SK-N-SH (cell line): ENCODE data around the gene PRDM8. TPM values are rescaled to one million over a fixed set of nuclear protein-coding genes. Genes with fewer than 3 reads are reported as not detected.

Source experiments
- CTCF ChIA-PET: fragments of 300-600, 350-600 bp; formaldehyde crosslinking; extraction: SDS; loops from one replicate; lab custom pipeline; 2021; lab: Yijun Ruan, JAX
- POLR2A ChIA-PET: fragments of 350-600 bp; sonication (Branson Sonifier 250); formaldehyde crosslinking; extraction: SDS; loops from one replicate; lab custom pipeline; 2020; ENCODE audit warnings: antibody characterized with exemption, inconsistent platforms; lab: Yijun Ruan, JAX
- DNase-seq: peaks from one replicate; pipeline ENCODE4 v3.0.0; 2012
- H2AFZ ChIP-seq: fragments of 200-600 bp; sonication (generic); 2 replicates; pipeline ENCODE4 v1.8.1; 2016; ENCODE audit warnings: antibody characterized with exemption, mild to moderate bottlenecking, low read depth
- H3F3A ChIP-seq: fragments of 200-600 bp; sonication (generic); replicated peaks from 2 replicates; pipeline ENCODE3; 2016; ENCODE audit warnings: antibody characterized with exemption, mild to moderate bottlenecking; ENCODE audit not compliant: insufficient read depth
- H3K27ac ChIP-seq, 2 experiments: fragments of 200-500 bp in 1 of 2; fragments of 200-600 bp in 1 of 2; sonication (Bioruptor generic) in 1 of 2; sonication (generic), shearing (Covaris generic) in 1 of 2; 2 replicates each; pipeline versions ENCODE4 v1.5.1 to v1.6.1; 2014 to 2016; ENCODE audit warnings: low read depth in 2 of 2, inconsistent platforms in 1 of 2, low read length in 1 of 2, mild to moderate bottlenecking in 1 of 2, mixed read lengths in 1 of 2
- H3K27me3 ChIP-seq: fragments of 200-600 bp; sonication (generic), shearing (Covaris generic); 2 replicates; pipeline ENCODE4 v1.6.1; 2016; ENCODE audit warnings: mixed run types; ENCODE audit not compliant: insufficient read depth
- H3K36me3 ChIP-seq, 2 experiments: fragments of 200-500 bp in 1 of 2; fragments of 200-600 bp in 1 of 2; sonication (Bioruptor generic) in 1 of 2; sonication (generic) in 1 of 2; replicated peaks in 1 of 2; 2 replicates each; pipeline versions ENCODE3 to v1.5.1; 2014 to 2016; ENCODE audit warnings: low read length in 1 of 2, mild to moderate bottlenecking in 1 of 2; ENCODE audit not compliant: insufficient read depth in 2 of 2, control insufficient read depth in 1 of 2
- H3K4me1 ChIP-seq, 2 experiments: fragments of 200-500 bp in 1 of 2; fragments of 200-600 bp in 1 of 2; sonication (Bioruptor generic) in 1 of 2; sonication (generic), shearing (Covaris generic) in 1 of 2; 2 replicates each; pipeline versions ENCODE4 v1.5.1 to v1.6.1; 2014 to 2016; ENCODE audit warnings: low read depth in 1 of 2, low read length in 1 of 2, mixed run types in 1 of 2; ENCODE audit not compliant: insufficient read depth in 2 of 2, control insufficient read depth in 1 of 2
- H3K4me2 ChIP-seq: fragments of 200-600 bp; sonication (generic), shearing (Covaris generic); 2 replicates; pipeline ENCODE4 v1.6.1; 2017; ENCODE audit warnings: mixed run types
- H3K4me3 ChIP-seq, 2 experiments: fragments of 200-500 bp in 1 of 2; fragments of 200-600 bp in 1 of 2; sonication (Bioruptor generic) in 1 of 2; sonication (generic), shearing (Covaris generic) in 1 of 2; 2 replicates each; pipeline versions ENCODE4 v1.5.1 to v1.8.1; 2014 to 2016; ENCODE audit warnings: low read depth in 2 of 2, inconsistent platforms in 1 of 2, low read length in 1 of 2, mild to moderate bottlenecking in 1 of 2, mixed read lengths in 1 of 2, moderate library complexity in 1 of 2
- H3K79me2 ChIP-seq: fragments of 200-600 bp; sonication (generic); 2 replicates; pipeline ENCODE4 v1.8.1; 2017; ENCODE audit warnings: mild to moderate bottlenecking; ENCODE audit not compliant: insufficient read depth
- H3K9ac ChIP-seq: fragments of 200-600 bp; sonication (generic); 2 replicates; pipeline ENCODE4 v1.6.1; 2017; ENCODE audit warnings: mixed run types
- H3K9me2 ChIP-seq: fragments of 200-600 bp; sonication (generic); 2 replicates; pipeline ENCODE4 v1.6.1; 2017; ENCODE audit warnings: mixed run types
- H3K9me3 ChIP-seq: fragments of 200-600 bp; sonication (generic); 2 replicates; pipeline ENCODE4 v1.6.1; 2017; ENCODE audit warnings: mixed run types, mild to moderate bottlenecking, moderate library complexity
- H4K20me1 ChIP-seq: fragments of 200-600 bp; sonication (generic); 2 replicates; pipeline ENCODE4 v1.6.1; 2017; ENCODE audit warnings: mild to moderate bottlenecking, mixed run types; ENCODE audit not compliant: insufficient read depth
- CHD2 ChIP-seq: fragments of 150-350 bp; IDR thresholded peaks from 2 replicates; pipeline ENCODE4 v1.6.1; 2018; ENCODE audit warnings: low read length; ENCODE audit not compliant: partially characterized antibody
- CTCF ChIP-seq: fragments of 200-600 bp; sonication (generic); IDR thresholded peaks from 2 replicates; pipeline ENCODE4 v1.6.1; 2017; ENCODE audit warnings: antibody characterized with exemption, mild to moderate bottlenecking, moderate library complexity
- ELF1 ChIP-seq: IDR thresholded peaks from 2 replicates; pipeline ENCODE4 v1.4.0; 2012
- EP300 ChIP-seq, 2 experiments: IDR thresholded peaks; 2 replicates each; pipeline versions ENCODE4 v1.4.0 to v1.6.1; 2012; ENCODE audit warnings: borderline replicate concordance in 1 of 2, low read depth in 1 of 2, low read length in 1 of 2
- EZH2phosphoT487 ChIP-seq: fragments of 200-600 bp; sonication (generic); IDR thresholded peaks from 2 replicates; pipeline ENCODE4 v1.6.1; 2017; ENCODE audit warnings: low read depth, mixed run types, mild to moderate bottlenecking, antibody characterized with exemption, moderate library complexity, borderline replicate concordance
- FOSL2 ChIP-seq: IDR thresholded peaks from 2 replicates; pipeline ENCODE4 v1.4.0; 2012; ENCODE audit warnings: low read depth, mild to moderate bottlenecking, moderate library complexity, borderline replicate concordance
- FOXM1 ChIP-seq: IDR thresholded peaks from 2 replicates; pipeline ENCODE4 v1.4.0; 2012; ENCODE audit warnings: low read depth, mild to moderate bottlenecking
- GABPA ChIP-seq: IDR thresholded peaks from 2 replicates; pipeline ENCODE4 v1.4.0; 2012; ENCODE audit warnings: low read depth, mild to moderate bottlenecking
- IRF3 ChIP-seq: fragments of 150-350 bp; IDR thresholded peaks from 2 replicates; pipeline ENCODE4 v1.6.1; 2016; ENCODE audit warnings: mild to moderate bottlenecking, low read depth, low read length
- JUND ChIP-seq: IDR thresholded peaks from 2 replicates; pipeline ENCODE4 v1.4.0; 2012
- MEF2A ChIP-seq: IDR thresholded peaks from 2 replicates; pipeline ENCODE4 v1.4.0; 2012; ENCODE audit warnings: low read depth, borderline replicate concordance
- MXI1 ChIP-seq: IDR thresholded peaks from 2 replicates; pipeline ENCODE4 v1.6.1; 2012; ENCODE audit warnings: mild to moderate bottlenecking, low read depth, low read length, improper control_type of control experiment
- NFIC ChIP-seq: IDR thresholded peaks from 2 replicates; pipeline ENCODE4 v1.4.0; 2012; ENCODE audit warnings: borderline replicate concordance
- NRF1 ChIP-seq: IDR thresholded peaks from 2 replicates; pipeline ENCODE4 v1.6.1; 2012; ENCODE audit warnings: low read depth, mild to moderate bottlenecking, low read length
- PBX3 ChIP-seq: IDR thresholded peaks from 2 replicates; pipeline ENCODE4; 2012
- POLR2AphosphoS5 ChIP-seq: IDR thresholded peaks from 2 replicates; pipeline ENCODE4 v1.6.1; 2012; ENCODE audit warnings: low read depth, low read length
- RAD21 ChIP-seq: IDR thresholded peaks from 2 replicates; pipeline ENCODE4 v1.6.1; 2012; ENCODE audit warnings: mild to moderate bottlenecking, low read length
- RCOR1 ChIP-seq: fragments of 150-350 bp; IDR thresholded peaks from 2 replicates; pipeline ENCODE4 v1.6.1; 2017; ENCODE audit warnings: antibody characterized with exemption, low read length
- RFX5 ChIP-seq: IDR thresholded peaks from 2 replicates; pipeline ENCODE4 v1.6.1; 2012; ENCODE audit warnings: mild to moderate bottlenecking, improper control_type of control experiment, low read length
- RXRA ChIP-seq: IDR thresholded peaks from 2 replicates; pipeline ENCODE4 v1.4.0; 2012; ENCODE audit warnings: low read depth, mild to moderate bottlenecking, borderline replicate concordance
- SIN3A ChIP-seq: IDR thresholded peaks from 2 replicates; pipeline ENCODE4 v1.6.1; 2012; ENCODE audit warnings: low read depth, mild to moderate bottlenecking, low read length, moderate library complexity, borderline replicate concordance
- SMC3 ChIP-seq: IDR thresholded peaks from 2 replicates; pipeline ENCODE4 v1.6.1; 2012; ENCODE audit warnings: low read depth, low read length, improper control_type of control experiment
- TCF12 ChIP-seq: IDR thresholded peaks from 2 replicates; pipeline ENCODE4 v1.4.0; 2012
- TEAD4 ChIP-seq: IDR thresholded peaks from 2 replicates; pipeline ENCODE4 v1.4.0; 2012; ENCODE audit warnings: mild to moderate bottlenecking, borderline replicate concordance; ENCODE audit not compliant: insufficient read depth
- USF1 ChIP-seq: IDR thresholded peaks from 2 replicates; pipeline ENCODE4 v1.4.0; 2012; ENCODE audit warnings: low read depth, borderline replicate concordance
- USF2 ChIP-seq: fragments of 150-350 bp; IDR thresholded peaks from 2 replicates; pipeline ENCODE4 v1.6.1; 2017; ENCODE audit warnings: antibody characterized with exemption, low read length, low read depth, borderline replicate concordance
- YY1 ChIP-seq: IDR thresholded peaks from 2 replicates; pipeline ENCODE4 v1.4.0; 2012; ENCODE audit warnings: low read depth, mild to moderate bottlenecking
- ZBTB33 ChIP-seq: IDR thresholded peaks from 2 replicates; pipeline ENCODE4 v1.4.0; 2012; ENCODE audit warnings: low read depth, borderline replicate concordance
- WGBS: methylation state at CpG from one replicate; pipeline ENCODE4 v1.1.6; 2017; ENCODE audit warnings: low lambda C conversion rate; 5-methylcytosine and 5-hydroxymethylcytosine counted together
- polyA plus RNA-seq, 3 experiments: library from polyadenylated mRNA; depleted of rRNA; stranded (reverse); fragments of >200 nt; gene quantifications; 2 replicates each; pipeline ENCODE4 v1.2.3, GENCODE V29; 2012

PRDM8 gene
- polyA plus RNA-seq, 1 of the 3 experiments (the other 2 are of a cell fraction): 3.5 TPM

- 60% methylated on average over 1 of the region's 1 CpG for WGBS
- POLR2A ChIA-PET: no interaction called here
- CTCF ChIA-PET: no interaction called here
- no peaks in the 10 kb centered on the region for H4K20me1 ChIP-seq
- peak overlapping the region; percentile 52; the same call in 1 of the 2 replicates for H3K9ac ChIP-seq
- H3K27ac ChIP-seq: peak overlapping the region; percentile 69 to 100; a peak in 3 of 4 replicates
- H3K79me2 ChIP-seq: peaks cover 6% of the 10 kb centered on the region; the same call in 1 of the 2 replicates
- H3K27me3 ChIP-seq: no peaks in the 10 kb centered on the region
- no peak overlapping the region for H2AFZ ChIP-seq
- no peak overlapping the region for H3K4me2 ChIP-seq
- peaks cover 66% of the 10 kb centered on the region for H3F3A ChIP-seq
- H3K9me2 ChIP-seq: no peaks in the 10 kb centered on the region
- H3K36me3 ChIP-seq: no peaks in the 10 kb centered on the region
- H3K4me3 ChIP-seq: no peak overlapping the region
- no peak for DNase-seq
- H3K4me1 ChIP-seq: peaks cover 0 to 60% of the 10 kb centered on the region in 2 experiments; a peak in 3 of 4 replicates
- H3K9me3 ChIP-seq: no peaks in the 10 kb centered on the region
- TF ChIP-seq MXI1 (no peak), MEF2A (no peak), USF2 (no peak), GABPA (no peak), NFIC (no peak), NRF1 (no peak), RXRA (peak; percentile 81; the same call in 1 of the 2 replicates), TCF12 (peak; percentile 50; the same call in 1 of the 2 replicates), SMC3 (no peak), PBX3 (peak; percentile 16; the same call in 1 of the 2 replicates), JUND (0 out of 2 replicates have a peak, but pooled peaks have one; percentile 55), TEAD4 (0 out of 2 replicates have a peak, but pooled peaks have one; percentile 35), RAD21 (no peak), SIN3A (no peak), USF1 (no peak), EP300 (IDR thresholded peaks at IDR 0.05; ENCODE audit: borderline replicate concordance in 1 of 2, low read depth in 1 of 2, low read length in 1 of 2) (peak in 1 of 2 experiments; percentile 60; a peak in 1 of 4 replicates), RFX5 (no peak), CHD2 (no peak), ELF1 (no peak), FOXM1 (0 out of 2 replicates have a peak, but pooled peaks have one; percentile 39), POLR2AphosphoS5 (no peak), FOSL2 (peak; percentile 52; the same call in 1 of the 2 replicates), IRF3 (no peak), YY1 (no peak), EZH2phosphoT487 (no peak), RCOR1 (no peak), CTCF (no peak), ZBTB33 (no peak)
Observed at GRCh38 chr4:80235451-80235850, 38.1 kb downstream of the PRDM8 start.
